Activated naive CD4-positive, alpha-beta T cell treated with anti-CD3 and anti-CD28 coated beads for 36 hours (primary cell): ENCODE measurements around the gene RAP1GDS1. TPM values are rescaled to one million over a fixed set of nuclear protein-coding genes. Genes with fewer than 3 reads are reported as not detected.

Experiments used
- CTCF ChIA-PET: fragments of 350-600 bp; sonication (Branson Sonifier 250); formaldehyde crosslinking; loops from one replicate; lab custom pipeline; 2021; ENCODE audit warnings: antibody characterized with exemption; lab: Charles Lee
- DNase-seq: peaks from one replicate; pipeline ENCODE4 v3.0.0-alpha.2; 2020
- H3K27ac Mint-ChIP-seq: one replicate; pipeline ENCODE4 v1.8.0; 2021; ENCODE audit warnings: mild to moderate bottlenecking, mixed read lengths
- H3K27me3 Mint-ChIP-seq: one replicate; pipeline ENCODE4 v1.8.0; 2021; ENCODE audit warnings: low read depth, mixed read lengths
- H3K36me3 Mint-ChIP-seq: one replicate; pipeline ENCODE4 v1.8.0; 2021; ENCODE audit warnings: low read depth, mixed read lengths
- H3K4me1 Mint-ChIP-seq: one replicate; pipeline ENCODE4 v1.8.0; 2021; ENCODE audit warnings: low read depth, mixed read lengths
- H3K4me3 Mint-ChIP-seq: one replicate; pipeline ENCODE4 v1.8.0; 2021; ENCODE audit warnings: mild to moderate bottlenecking, moderate library complexity, mixed read lengths
- H3K9me3 Mint-ChIP-seq: one replicate; pipeline ENCODE4 v1.8.0; 2021; ENCODE audit warnings: mixed read lengths
- intact Hi-C: fragments of 100-400 bp; cut with micrococcal nuclease; formaldehyde crosslinking; loops from one replicate; pipeline ENCODE4 v1.15.1; 2023
- total RNA-seq, 2 experiments: library from RNA; stranded (reverse); gene quantifications; one replicate each; pipeline ENCODE4 v1.2.3, GENCODE V29; 2021

RAP1GDS1 gene
- total RNA-seq, 2 experiments from 2014 or later: 36.7 to 40.9 TPM

GRCh38 chr4:98369322-98369721 is 108.1 kb downstream of the RAP1GDS1 start:
- peaks cover 53% of the 10 kb centered on the region for H3K36me3 Mint-ChIP-seq
- intact Hi-C loops: no loop called here
- H3K27ac Mint-ChIP-seq: no peak overlapping the region
- H3K4me1 Mint-ChIP-seq: no peaks in the 10 kb centered on the region
- no peak overlapping the region for H3K4me3 Mint-ChIP-seq
- no peaks in the 10 kb centered on the region for H3K27me3 Mint-ChIP-seq
- CTCF ChIA-PET: no interaction called here
- H3K9me3 Mint-ChIP-seq: peaks cover 25% of the 10 kb centered on the region
- DNase-seq: no peak

- H3K4me3 Mint-ChIP-seq: no peak overlapping the region
- intact Hi-C loops: no loop called here
- CTCF ChIA-PET: no interaction called here
- no peaks in the 10 kb centered on the region for H3K27me3 Mint-ChIP-seq
- DNase-seq: no peak
- no peak overlapping the region for H3K27ac Mint-ChIP-seq
- no peaks in the 10 kb centered on the region for H3K9me3 Mint-ChIP-seq
- H3K36me3 Mint-ChIP-seq: peaks cover 23% of the 10 kb centered on the region
- H3K4me1 Mint-ChIP-seq: peaks cover 7% of the 10 kb centered on the region
These were observed 113.5 kb downstream of the RAP1GDS1 start for GRCh38 chr4:98374643-98375042.

- Mint-ChIP-seq H3K36me3 (peaks cover 19% of the 10 kb centered on the region), H3K27ac (no peak overlapping the region), H3K9me3 (no peaks in the 10 kb centered on the region), H3K4me1 (peaks cover 7% of the 10 kb centered on the region), H3K4me3 (no peak overlapping the region), H3K27me3 (no peaks in the 10 kb centered on the region)
- no peak for DNase-seq
- intact Hi-C loops: loop anchor here (2.0 kb wide), 2 partner anchors 29 to 117 kb away; partner anchors contain the start of gene RAP1GDS1
- CTCF ChIA-PET: no interaction called here
These were observed 116.4 kb downstream of the RAP1GDS1 start for GRCh38 chr4:98377559-98377958.

GRCh38 chr4:98381306-98381705 is 120.1 kb downstream of the RAP1GDS1 start:
- peaks cover 6% of the 10 kb centered on the region for H3K36me3 Mint-ChIP-seq
- H3K27ac Mint-ChIP-seq: no peak overlapping the region
- CTCF ChIA-PET: interaction anchor here (0.6 kb wide), 1 partner anchor 67 kb away, joined by 3 read pairs; no protein-coding TSS in a partner anchor

GRCh38 chr4:98383431-98384106 is 122.4 kb downstream of the RAP1GDS1 start:
- H3K27ac Mint-ChIP-seq: no peak overlapping the region
- CTCF ChIA-PET: interaction anchor here (0.6 to 0.7 kb wide), 2 partner anchors 9 to 84 kb away, joined by 3 to 4 read pairs; no protein-coding TSS in a partner anchor
- H3K9me3 Mint-ChIP-seq: no peaks in the 10 kb centered on the region

More at GRCh38 chr4:98381306-98381705, 120.1 kb downstream of the RAP1GDS1 start:
- no peak for DNase-seq
- Mint-ChIP-seq H3K9me3 (no peaks in the 10 kb centered on the region), H3K27me3 (no peaks in the 10 kb centered on the region), H3K4me1 (peaks cover 7% of the 10 kb centered on the region), H3K4me3 (no peak overlapping the region)
- intact Hi-C loops: loop anchor here (5.0 kb wide), 1 partner anchor 234 kb away; no protein-coding TSS in a partner anchor

GRCh38 chr4:98385831-98386230 is 124.6 kb downstream of the RAP1GDS1 start:
- Mint-ChIP-seq H3K4me1 (no peaks in the 10 kb centered on the region), H3K4me3 (no peak overlapping the region), H3K27ac (no peak overlapping the region), H3K36me3 (peaks cover 15% of the 10 kb centered on the region), H3K27me3 (no peaks in the 10 kb centered on the region), H3K9me3 (no peaks in the 10 kb centered on the region)
- DNase-seq: no peak
- CTCF ChIA-PET: no interaction called here
- intact Hi-C loops: no loop called here

More at GRCh38 chr4:98383431-98384106, 122.4 kb downstream of the RAP1GDS1 start:
- H3K36me3 Mint-ChIP-seq: peaks cover 10% of the 10 kb centered on the region
- DNase-seq: no peak
- H3K27me3 Mint-ChIP-seq: no peaks in the 10 kb centered on the region
- intact Hi-C loops: loop anchor here (5.0 kb wide), 1 partner anchor 236 kb away; no protein-coding TSS in a partner anchor
- no peak overlapping the region for H3K4me3 Mint-ChIP-seq
- no peaks in the 10 kb centered on the region for H3K4me1 Mint-ChIP-seq

- no peaks in the 10 kb centered on the region for H3K4me1 Mint-ChIP-seq
- no peak overlapping the region for H3K4me3 Mint-ChIP-seq
- no peaks in the 10 kb centered on the region for H3K9me3 Mint-ChIP-seq
- no peak for DNase-seq
- no peak overlapping the region for H3K27ac Mint-ChIP-seq
- intact Hi-C loops: no loop called here
- no peaks in the 10 kb centered on the region for H3K27me3 Mint-ChIP-seq
- peaks cover 17% of the 10 kb centered on the region for H3K36me3 Mint-ChIP-seq
- CTCF ChIA-PET: interaction anchor here (0.6 to 1.3 kb wide), 4 partner anchors 20 to 608 kb away, joined by 3 read pairs; partner anchors contain the start of gene METAP1
These were observed 126.3 kb downstream of the RAP1GDS1 start for GRCh38 chr4:98387345-98388026.

GRCh38 chr4:98394134-98394533 is 132.9 kb downstream of the RAP1GDS1 start:
- Mint-ChIP-seq H3K27me3 (no peaks in the 10 kb centered on the region), H3K9me3 (peaks cover 20% of the 10 kb centered on the region), H3K27ac (no peak overlapping the region), H3K4me3 (no peak overlapping the region), H3K4me1 (peaks cover 2% of the 10 kb centered on the region), H3K36me3 (peaks cover 38% of the 10 kb centered on the region)
- CTCF ChIA-PET: no interaction called here
- intact Hi-C loops: no loop called here
- no peak for DNase-seq

- Mint-ChIP-seq H3K27ac (no peak overlapping the region), H3K36me3 (peaks cover 24% of the 10 kb centered on the region), H3K9me3 (peaks cover 25% of the 10 kb centered on the region), H3K4me1 (peaks cover 2% of the 10 kb centered on the region), H3K27me3 (no peaks in the 10 kb centered on the region), H3K4me3 (no peak overlapping the region)
- intact Hi-C loops: no loop called here
- DNase-seq: no peak
- CTCF ChIA-PET: interaction anchor here (0.6 kb wide), 1 partner anchor 188 kb away, joined by 3 read pairs; no protein-coding TSS in a partner anchor
These were observed 138.7 kb downstream of the RAP1GDS1 start for GRCh38 chr4:98399915-98400314.

GRCh38 chr4:98406819-98407218 is 145.6 kb downstream of the RAP1GDS1 start:
- Mint-ChIP-seq H3K27ac (no peak overlapping the region), H3K36me3 (peaks cover 26% of the 10 kb centered on the region), H3K4me1 (peaks cover 6% of the 10 kb centered on the region), H3K4me3 (no peak overlapping the region), H3K27me3 (no peaks in the 10 kb centered on the region), H3K9me3 (peaks cover 8% of the 10 kb centered on the region)
- intact Hi-C loops: loop anchor here (1.0 to 2.0 kb wide), 3 partner anchors 30 to 256 kb away; no protein-coding TSS in a partner anchor
- no peak for DNase-seq
- CTCF ChIA-PET: interaction anchor here (0.8 to 1.0 kb wide), 2 partner anchors 19 to 294 kb away, joined by 3 to 5 read pairs; no protein-coding TSS in a partner anchor

GRCh38 chr4:98411731-98412130 is 150.5 kb downstream of the RAP1GDS1 start:
- H3K4me1 Mint-ChIP-seq: peaks cover 4% of the 10 kb centered on the region
- intact Hi-C loops: no loop called here
- no peak for DNase-seq

GRCh38 chr4:98416844-98417243 is 155.7 kb downstream of the RAP1GDS1 start:
- DNase-seq: no peak
- Mint-ChIP-seq H3K27me3 (no peaks in the 10 kb centered on the region), H3K4me1 (no peaks in the 10 kb centered on the region), H3K36me3 (peaks cover 30% of the 10 kb centered on the region), H3K9me3 (peaks cover 8% of the 10 kb centered on the region), H3K27ac (no peak overlapping the region), H3K4me3 (no peak overlapping the region)
- CTCF ChIA-PET: interaction anchor here (0.7 kb wide), 1 partner anchor 259 kb away, joined by 3 read pairs; no protein-coding TSS in a partner anchor
- intact Hi-C loops: no loop called here

More at GRCh38 chr4:98411731-98412130, 150.5 kb downstream of the RAP1GDS1 start:
- Mint-ChIP-seq H3K36me3 (peaks cover 30% of the 10 kb centered on the region), H3K27ac (no peak overlapping the region), H3K9me3 (peaks cover 13% of the 10 kb centered on the region), H3K4me3 (no peak overlapping the region), H3K27me3 (no peaks in the 10 kb centered on the region)
- CTCF ChIA-PET: interaction anchor here (0.7 kb wide), 1 partner anchor 1530 kb away, joined by 3 read pairs; no protein-coding TSS in a partner anchor
